IMR-90 (cell line): ENCODE data around the gene SIX4. TPM values are rescaled to one million over a fixed set of nuclear protein-coding genes. Genes with fewer than 3 reads are reported as not detected.

Source experiments
- ATAC-seq: fragments of 200-7000 bp; cut with Tn5 transposase; 2 replicates; pipeline ENCODE4 v1.9.1; 2020; ENCODE audit warnings: low read depth, mild to moderate bottlenecking, moderate library complexity
- BruUV-seq: library from RNA; stranded (reverse); fragments of 400-500 nt; replicated peaks from 2 replicates; lab custom pipeline; 2021; lab: Mats Ljungman, UMichigan
- CTCF ChIA-PET: fragments of 300-600 bp; formaldehyde crosslinking; extraction: SDS; loops from one replicate; lab custom pipeline; 2021; ENCODE audit warnings: antibody characterized with exemption; lab: Yijun Ruan, JAX
- POLR2A ChIA-PET: fragments of 300-600 bp; sonication (Branson Sonifier 250); formaldehyde crosslinking; loops from one replicate; lab custom pipeline; 2022; ENCODE audit warnings: antibody characterized with exemption; ENCODE audit not compliant: unreplicated experiment; lab: Charles Lee
- DNase-seq: peaks from one replicate; pipeline ENCODE4 v3.0.0; 2013
- H2AFZ ChIP-seq: replicated peaks from 2 replicates; pipeline ENCODE3; 2013; ENCODE audit warnings: low read length, mild to moderate bottlenecking; ENCODE audit not compliant: poor library complexity
- H2AK5ac ChIP-seq: 2 replicates; pipeline ENCODE4 v1.6.1; 2013; ENCODE audit warnings: low read depth, low read length, inconsistent platforms
- H2AK9ac ChIP-seq: replicated peaks from 2 replicates; pipeline ENCODE3; 2013; ENCODE audit warnings: mild to moderate bottlenecking, low read depth, low read length, moderate library complexity; ENCODE audit not compliant: poor library complexity
- H2BK120ac ChIP-seq: 2 replicates; pipeline ENCODE4 v1.6.1; 2013; ENCODE audit warnings: low read depth, low read length, inconsistent platforms
- H2BK15ac ChIP-seq: 3 replicates; pipeline ENCODE4 v1.6.1; 2013; ENCODE audit warnings: low read depth, low read length, inconsistent platforms
- H2BK20ac ChIP-seq: 2 replicates; pipeline ENCODE4 v1.6.1; 2013; ENCODE audit warnings: low read depth, mild to moderate bottlenecking, inconsistent platforms, low read length, moderate library complexity
- H2BK5ac ChIP-seq: 2 replicates; pipeline ENCODE4 v1.6.1; 2013; ENCODE audit warnings: mild to moderate bottlenecking, low read depth, low read length, inconsistent platforms; ENCODE audit not compliant: poor library complexity, severe bottlenecking
- H3K14ac ChIP-seq: replicated peaks from 2 replicates; pipeline ENCODE4 v1.6.1; 2013; ENCODE audit warnings: low read depth, low read length, inconsistent platforms
- H3K18ac ChIP-seq: 2 replicates; pipeline ENCODE4 v1.6.1; 2013; ENCODE audit warnings: low read depth, low read length, control low read depth
- H3K23ac ChIP-seq: 2 replicates; pipeline ENCODE4 v1.6.1; 2013; ENCODE audit warnings: low read depth, low read length, inconsistent platforms
- H3K27ac ChIP-seq: 2 replicates; pipeline ENCODE4 v1.5.1; 2013; ENCODE audit warnings: mild to moderate bottlenecking, control low read depth, low read length; ENCODE audit not compliant: insufficient read depth
- H3K27me3 ChIP-seq: 2 replicates; pipeline ENCODE4 v1.6.1; 2013; ENCODE audit warnings: low read length; ENCODE audit not compliant: control insufficient read depth, insufficient read depth
- H3K36me3 ChIP-seq: 2 replicates; pipeline ENCODE4 v1.6.1; 2013; ENCODE audit warnings: low read length, mixed read lengths; ENCODE audit not compliant: control insufficient read depth, insufficient read depth
- H3K4ac ChIP-seq: 2 replicates; pipeline ENCODE4 v1.6.1; 2013; ENCODE audit warnings: low read depth, low read length, inconsistent platforms
- H3K4me1 ChIP-seq: 2 replicates; pipeline ENCODE4 v1.6.1; 2013; ENCODE audit warnings: low read length, mixed read lengths; ENCODE audit not compliant: control insufficient read depth, insufficient read depth
- H3K4me2 ChIP-seq: 2 replicates; pipeline ENCODE4 v1.6.1; 2013; ENCODE audit warnings: low read depth, mild to moderate bottlenecking, control low read depth, low read length, moderate library complexity
- H3K4me3 ChIP-seq: 2 replicates; pipeline ENCODE4 v1.5.1; 2013; ENCODE audit warnings: low read depth, mild to moderate bottlenecking, control low read depth, low read length, moderate library complexity; ENCODE audit not compliant: insufficient read depth
- H3K56ac ChIP-seq: 2 replicates; pipeline ENCODE4 v1.6.1; 2013; ENCODE audit warnings: low read length, inconsistent platforms; ENCODE audit not compliant: insufficient read depth; ENCODE audit errors: extremely low read depth
- H3K79me1 ChIP-seq, 2 experiments: 2 replicates each; pipeline ENCODE4 v1.6.1; 2013; ENCODE audit warnings: low read length in 2 of 2, inconsistent platforms in 1 of 2, low read depth in 1 of 2
- H3K9ac ChIP-seq: 2 replicates; pipeline ENCODE4 v1.6.1; 2013; ENCODE audit warnings: low read depth, low read length, control low read depth
- H3K9me1 ChIP-seq: 2 replicates; pipeline ENCODE4 v1.6.1; 2013; ENCODE audit warnings: low read length, inconsistent platforms; ENCODE audit not compliant: insufficient read depth
- H3K9me3 ChIP-seq: 2 replicates; pipeline ENCODE4 v1.6.1; 2013; ENCODE audit warnings: low read length; ENCODE audit not compliant: control insufficient read depth, insufficient read depth
- H4K20me1 ChIP-seq: 2 replicates; pipeline ENCODE4 v1.6.1; 2013; ENCODE audit warnings: low read length, inconsistent platforms; ENCODE audit not compliant: insufficient read depth
- H4K5ac ChIP-seq: 2 replicates; pipeline ENCODE4 v1.6.1; 2013; ENCODE audit warnings: mild to moderate bottlenecking, low read depth, low read length, control low read depth
- H4K8ac ChIP-seq, 2 experiments: 2 replicates each; pipeline ENCODE4 v1.6.1; 2013; ENCODE audit warnings: low read depth in 2 of 2, low read length in 2 of 2, control low read depth in 1 of 2, inconsistent platforms in 1 of 2
- H4K91ac ChIP-seq: 2 replicates; pipeline ENCODE4 v1.6.1; 2013; ENCODE audit warnings: low read depth, low read length, inconsistent platforms; ENCODE audit not compliant: insufficient read depth
- CEBPB ChIP-seq: IDR thresholded peaks from 2 replicates; pipeline ENCODE4 v1.6.1; 2012; ENCODE audit warnings: low read depth, low read length, improper control_type of control experiment
- CHD1 ChIP-seq: IDR thresholded peaks from 2 replicates; pipeline ENCODE4 v1.6.1; 2012; ENCODE audit warnings: low read depth, low read length, improper control_type of control experiment
- CTCF ChIP-seq: conservative IDR thresholded peaks from 2 replicates; pipeline ENCODE4 v1.5.1; 2012; ENCODE audit warnings: mild to moderate bottlenecking, low read depth, low read length, improper control_type of control experiment
- ELK1 ChIP-seq: fragments of 150-350 bp; IDR thresholded peaks from 2 replicates; pipeline ENCODE4 v1.6.1; 2016; ENCODE audit warnings: low read depth, mild to moderate bottlenecking, low read length, moderate library complexity, borderline replicate concordance
- FOS ChIP-seq: fragments of 150-350 bp; IDR thresholded peaks from 2 replicates; pipeline ENCODE4 v1.6.1; 2016; ENCODE audit warnings: low read depth, low read length
- MXI1 ChIP-seq: IDR thresholded peaks from 2 replicates; pipeline ENCODE4 v1.6.1; 2012; ENCODE audit warnings: low read depth, mild to moderate bottlenecking, low read length, moderate library complexity, borderline replicate concordance
- POLR2A ChIP-seq: IDR thresholded peaks from 2 replicates; pipeline ENCODE4 v1.6.1; 2012; ENCODE audit warnings: mild to moderate bottlenecking, low read depth, low read length
- RAD21 ChIP-seq: IDR thresholded peaks from 2 replicates; pipeline ENCODE4 v1.6.1; 2012; ENCODE audit warnings: low read length, improper control_type of control experiment
- RCOR1 ChIP-seq: IDR thresholded peaks from 2 replicates; pipeline ENCODE4 v1.6.1; 2012; ENCODE audit warnings: mild to moderate bottlenecking, low read length, improper control_type of control experiment; ENCODE audit not compliant: insufficient replicate concordance
- RFX5 ChIP-seq: IDR thresholded peaks from 2 replicates; pipeline ENCODE4 v1.8.0; 2012; ENCODE audit warnings: low read depth, mild to moderate bottlenecking, low read length, moderate library complexity
- SMC3 ChIP-seq: fragments of 150-350 bp; IDR thresholded peaks from 2 replicates; pipeline ENCODE4 v1.6.1; 2016; ENCODE audit warnings: low read depth, mild to moderate bottlenecking, antibody characterized with exemption, low read length, moderate library complexity
- USF2 ChIP-seq: fragments of 150-350 bp; IDR thresholded peaks from 2 replicates; pipeline ENCODE4 v1.6.1; 2017; ENCODE audit warnings: mild to moderate bottlenecking, antibody characterized with exemption, low read length, low read depth
- WGBS, 2 experiments: methylation state at CpG; one replicate each; pipeline versions ENCODE4 v1.1.5 to v1.1.7; 2013; ENCODE audit warnings: missing lambda C conversion rate in 2 of 2; ENCODE audit not compliant: insufficient read length in 1 of 2; ENCODE audit errors: extremely low coverage in 2 of 2; 5-methylcytosine and 5-hydroxymethylcytosine counted together
- dilution Hi-C: fragments of 300-500 bp; cut with HindIII; formaldehyde crosslinking; loops from one replicate; pipeline ENCODE4 v1.14.3; 2018; ENCODE audit warnings: low sequenced_read_pairs; ENCODE audit not compliant: unreplicated experiment
- in situ Hi-C: fragments of 300-500 bp; cut with MboI; formaldehyde crosslinking; loops from 3 replicates; pipeline ENCODE4 v1.14.3; 2019; ENCODE audit warnings: low sequenced_read_pairs, inconsistent platforms, mixed read lengths
- intact Hi-C: fragments of 100-400 bp; cut with micrococcal nuclease; formaldehyde crosslinking; loops from 2 replicates; pipeline ENCODE4 v1.10.0; 2022
- polyA plus RNA-seq, 3 experiments: library from polyadenylated mRNA; depleted of rRNA; stranded (reverse); fragments of >200 nt; gene quantifications; 2 replicates each; pipeline ENCODE4 v1.2.3, GENCODE V29; 2012; ENCODE audit warnings: low replicate concordance in 1 of 3
- total RNA-seq: library from RNA; depleted of rRNA; stranded (reverse); fragments of >200 nt; gene quantifications from 2 replicates; pipeline ENCODE4 v1.2.3, GENCODE V29; 2012

The SIX4 gene
- total and polyA plus RNA-seq, 2 of the 4 experiments (the other 2 are of a cell fraction) = 7.1 to 42.7 TPM

GRCh38 chr14:60734465-60735242, 10.5 kb upstream of the SIX4 start, which contains the start of gene MNAT1 (continued):
- TF ChIP-seq ELK1 = no peak

GRCh38 chr14:60732840-60733483, 8.8 kb upstream of the SIX4 start:
- intact Hi-C loops = no loop called here
- 59% methylated on average over 3 of the region's 4 CpGs; no CpG with 5 or more reads in 1 of the 2 experiments for WGBS, 2 experiments
- no peak overlapping the region for H3K23ac ChIP-seq
- no peak overlapping the region for H2BK120ac ChIP-seq
- peaks cover 3% of the 10 kb centered on the region; the same call in 1 of the 2 replicates for H3K4me1 ChIP-seq
- H2AK5ac ChIP-seq = no peak overlapping the region
- no peak overlapping the region for H3K56ac ChIP-seq
- H2AK9ac ChIP-seq = no peak overlapping the region
- H2AFZ ChIP-seq = no peak overlapping the region
- H3K4ac ChIP-seq = no peak overlapping the region
- dilution Hi-C loops = no loop called here
- no peaks in the 10 kb centered on the region for H3K9me1 ChIP-seq
- no peak overlapping the region for H3K18ac ChIP-seq
- BruUV-seq = no TSS peak
- ChIA-PET POLR2A (no interaction called here), CTCF (interaction anchor here (1.4 kb wide), 1 partner anchor 9 kb away, joined by 3 read pairs; the partner anchor contains the start of gene SIX4)
- H2BK5ac ChIP-seq = no peak overlapping the region
- no peak overlapping the region for H3K4me3 ChIP-seq
- no peaks in the 10 kb centered on the region for H4K20me1 ChIP-seq
- H2BK20ac ChIP-seq = no peak overlapping the region
- TF ChIP-seq CEBPB (no peak), RCOR1 (no peak), FOS (no peak), USF2 (no peak), RFX5 (no peak), CTCF (no peak), CHD1 (no peak), MXI1 (no peak), SMC3 (no peak), POLR2A (no peak), RAD21 (no peak)
- no peak overlapping the region for H2BK15ac ChIP-seq
- no peak for DNase-seq
- no peak overlapping the region for H3K9ac ChIP-seq
- no peak for ATAC-seq
- no peaks in the 10 kb centered on the region for H3K27me3 ChIP-seq
- no peaks in the 10 kb centered on the region for H3K9me3 ChIP-seq
- H4K8ac ChIP-seq = no peak overlapping the region
- no peak overlapping the region for H3K4me2 ChIP-seq
- H4K91ac ChIP-seq = no peak overlapping the region
- no peaks in the 10 kb centered on the region for H3K36me3 ChIP-seq
- in situ Hi-C loops = no loop called here
- no peak overlapping the region for H4K5ac ChIP-seq
- no peak overlapping the region for H3K27ac ChIP-seq
- H3K79me1 ChIP-seq = peaks cover 0 to 11% of the 10 kb centered on the region in 2 experiments; a peak in 3 of 4 replicates
- no peak overlapping the region for H3K14ac ChIP-seq
